ENCODE data around the gene RYR2.

- TF ChIP-seq CTCF (conservative IDR thresholded peaks at IDR 0.05; ENCODE audit: low read length) (no peak), EZH2phosphoT487 (IDR thresholded peaks at IDR 0.05; ENCODE audit: borderline replicate concordance, low read depth, low read length) (no peak)
These were observed 792.1 kb downstream of the RYR2 start for GRCh38 chr1:237834048-237834447.
